ENCODE measurements around the gene CACTIN.
"Not testable (repeated sequence)": the region's sequence is repeated elsewhere in the genome, so short reads cannot be mapped to it uniquely, and the experiment has no call there.

CACTIN gene

DNA sequence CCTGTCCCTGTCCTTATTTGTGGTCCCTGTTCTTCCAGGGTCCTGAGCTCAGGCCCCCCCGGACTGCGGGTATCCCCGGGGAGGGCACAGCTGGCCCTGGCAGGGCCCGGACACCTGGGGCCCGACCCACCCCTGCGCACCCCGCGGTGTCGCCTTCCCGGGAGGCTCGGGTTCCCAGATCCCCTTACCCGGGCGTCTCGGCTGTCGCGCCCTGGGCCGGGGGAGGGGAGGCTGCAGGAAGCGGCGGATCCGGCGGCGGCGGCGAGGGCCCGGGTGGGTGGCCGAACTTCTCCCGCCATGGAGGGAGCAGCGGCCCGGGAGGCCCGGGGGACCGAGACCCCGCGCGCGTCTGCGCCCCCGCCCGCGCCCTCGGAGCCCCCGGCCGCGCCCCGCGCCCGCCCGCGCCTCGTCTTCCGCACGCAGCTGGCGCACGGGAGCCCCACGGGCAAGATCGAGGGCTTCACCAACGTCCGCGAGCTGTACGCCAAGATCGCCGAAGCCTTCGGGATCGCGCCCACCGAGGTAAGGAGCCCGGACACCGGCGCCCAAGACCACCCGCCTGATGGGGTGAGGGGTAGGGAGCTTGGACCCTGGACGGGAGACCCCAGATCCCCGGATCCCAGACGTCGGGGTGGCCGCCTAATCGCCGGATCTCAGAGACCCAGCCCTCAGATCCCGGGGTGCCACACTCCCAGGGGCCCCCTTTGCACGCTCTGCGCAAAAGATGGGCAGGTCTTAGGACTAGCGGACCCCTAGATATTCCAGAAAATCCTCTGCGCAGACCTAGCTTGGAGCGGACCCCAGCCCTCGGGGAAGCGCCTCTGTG is 41.1 kb downstream of the CACTIN start, which contains the start of gene GIPC3:
TSS of gene GIPC3 (plus strand) at position 178 of the 826 bp plus-strand sequence. CDS start at position 298, 120 bp downstream.
- no peak for DNase-seq

DNA sequence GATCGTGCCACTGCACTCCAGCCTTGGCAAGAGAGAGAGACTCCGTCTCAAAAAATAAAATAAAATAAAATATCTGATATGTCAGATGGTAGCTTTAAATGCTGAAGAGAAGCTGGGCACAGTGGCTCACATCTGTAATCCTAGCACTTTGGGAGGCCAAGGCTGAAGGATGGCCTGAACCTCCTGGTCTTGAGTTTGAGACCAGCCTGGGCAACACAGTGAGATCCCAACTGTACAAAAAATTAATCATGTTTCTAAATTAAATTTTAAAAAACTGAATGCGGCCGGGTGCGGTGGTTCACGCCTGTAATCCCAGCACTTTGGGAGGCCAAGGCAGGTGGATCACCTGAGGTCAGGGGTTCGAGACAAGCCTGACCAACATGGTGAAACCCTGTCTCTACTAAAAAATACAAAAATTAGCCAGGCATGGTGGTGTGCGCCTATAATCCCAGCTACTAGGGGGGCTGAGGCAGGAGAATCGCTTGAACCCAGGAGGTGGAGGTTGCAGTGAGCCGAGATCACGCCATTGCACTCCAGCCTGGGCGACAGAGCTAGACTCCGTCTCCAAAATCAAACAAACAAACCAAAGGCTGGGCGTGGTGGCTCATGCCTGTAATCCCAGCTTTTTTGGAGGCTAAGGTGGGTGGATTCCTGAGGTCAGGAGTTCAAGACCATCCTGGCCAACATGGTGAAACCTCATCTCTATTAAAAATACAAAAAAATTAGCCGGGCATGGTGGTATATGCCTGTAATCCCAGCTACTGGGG is 42.4 kb downstream of the CACTIN start:
- DNase-seq, result not testable (repeated sequence)

- DNase-seq, result not testable (repeated sequence)
Observed at GRCh38 chr19:3581792-3582191, 44.8 kb downstream of the CACTIN start.

DNA sequence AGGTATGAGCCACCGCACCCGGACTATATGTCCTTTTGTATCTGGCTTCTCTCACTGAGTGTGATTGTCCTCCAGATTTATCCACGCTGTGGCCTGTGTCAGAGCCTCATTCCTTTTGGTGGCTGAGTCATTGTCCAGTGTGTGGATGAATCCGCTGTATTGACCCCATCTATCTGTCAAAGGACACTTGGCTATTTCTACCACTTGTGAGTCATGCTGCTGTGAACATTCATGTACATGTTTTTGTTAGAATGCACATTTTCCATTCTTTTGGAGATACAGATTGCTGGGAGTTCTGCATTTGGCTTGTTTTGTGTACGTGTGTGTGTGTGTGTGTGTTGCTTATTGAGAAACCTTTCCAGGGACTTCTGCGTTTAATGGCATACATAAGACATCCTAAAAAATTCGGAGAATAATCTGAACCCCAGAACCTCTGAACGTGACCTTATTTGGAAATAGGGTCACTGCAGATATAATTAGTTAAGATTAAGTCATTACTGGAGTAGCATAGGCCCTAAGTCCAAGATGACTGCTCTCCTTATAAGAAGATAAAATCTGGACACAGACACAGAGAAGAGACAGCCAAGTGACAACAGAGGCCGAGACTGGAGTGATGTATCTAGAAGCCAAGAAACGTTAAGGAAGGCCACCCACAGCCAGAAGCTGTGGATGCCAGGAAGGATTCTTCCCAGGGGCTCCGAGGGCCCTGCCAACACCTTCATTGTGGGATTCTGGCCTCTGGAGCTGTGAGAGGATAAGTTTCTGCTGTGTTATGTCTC is 46.2 kb downstream of the CACTIN start:
- DNase-seq, result peak; percentile 82

DNA sequence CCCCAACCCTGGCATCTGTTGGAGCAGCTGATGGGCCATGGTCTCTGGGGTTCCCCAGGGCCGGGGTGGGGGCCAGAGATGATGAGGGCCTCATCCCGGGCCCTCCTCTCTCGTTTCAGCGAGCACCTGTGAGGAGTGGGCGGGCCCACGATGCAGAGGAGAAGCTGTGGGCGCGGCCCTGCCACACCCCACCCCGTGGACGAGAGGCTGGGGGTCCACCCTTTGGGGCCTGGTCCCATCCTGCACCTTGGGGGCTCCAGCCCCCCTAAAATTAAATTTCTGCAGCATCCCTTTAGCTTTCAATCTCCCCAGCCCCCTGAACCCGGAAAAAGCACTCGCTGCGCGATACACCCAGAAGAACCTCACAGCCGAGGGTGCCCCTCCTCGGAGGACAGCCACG is 48.2 kb downstream of the CACTIN start:
- DNase-seq, result no peak

- DNase-seq, result no peak
Observed at GRCh38 chr19:3577723-3578344, 48.8 kb downstream of the CACTIN start.

- DNase-seq, result peak; percentile 72
Observed at GRCh38 chr19:3576696-3577443, 49.7 kb downstream of the CACTIN start.

GRCh38 chr19:3575949-3576673 is 50.5 kb downstream of the CACTIN start:
- no peak for DNase-seq

DNA sequence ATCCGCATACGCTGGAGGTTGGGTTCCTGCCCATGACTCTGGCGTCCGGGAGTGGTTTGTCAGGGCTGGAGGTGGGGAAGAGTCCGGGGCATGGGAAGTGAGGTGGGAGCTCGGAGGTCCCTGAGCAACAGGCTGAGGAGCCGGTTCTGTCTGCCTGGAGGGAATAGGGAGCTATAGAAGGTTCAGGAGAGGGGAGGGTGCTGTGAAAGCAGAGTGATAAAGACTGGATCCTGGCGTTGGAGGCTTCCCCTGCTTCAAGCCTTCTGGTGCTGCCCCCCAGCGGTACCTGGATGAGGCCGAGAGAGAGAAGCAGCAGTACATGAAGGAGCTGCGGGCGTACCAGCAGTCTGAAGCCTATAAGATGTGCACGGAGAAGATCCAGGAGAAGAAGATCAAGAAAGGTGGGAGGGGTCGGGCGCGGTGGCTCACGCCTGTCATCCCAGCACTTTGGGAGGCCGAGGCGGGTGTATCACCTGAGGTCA is 51.3 kb downstream of the CACTIN start:
- no peak for DNase-seq

DNA sequence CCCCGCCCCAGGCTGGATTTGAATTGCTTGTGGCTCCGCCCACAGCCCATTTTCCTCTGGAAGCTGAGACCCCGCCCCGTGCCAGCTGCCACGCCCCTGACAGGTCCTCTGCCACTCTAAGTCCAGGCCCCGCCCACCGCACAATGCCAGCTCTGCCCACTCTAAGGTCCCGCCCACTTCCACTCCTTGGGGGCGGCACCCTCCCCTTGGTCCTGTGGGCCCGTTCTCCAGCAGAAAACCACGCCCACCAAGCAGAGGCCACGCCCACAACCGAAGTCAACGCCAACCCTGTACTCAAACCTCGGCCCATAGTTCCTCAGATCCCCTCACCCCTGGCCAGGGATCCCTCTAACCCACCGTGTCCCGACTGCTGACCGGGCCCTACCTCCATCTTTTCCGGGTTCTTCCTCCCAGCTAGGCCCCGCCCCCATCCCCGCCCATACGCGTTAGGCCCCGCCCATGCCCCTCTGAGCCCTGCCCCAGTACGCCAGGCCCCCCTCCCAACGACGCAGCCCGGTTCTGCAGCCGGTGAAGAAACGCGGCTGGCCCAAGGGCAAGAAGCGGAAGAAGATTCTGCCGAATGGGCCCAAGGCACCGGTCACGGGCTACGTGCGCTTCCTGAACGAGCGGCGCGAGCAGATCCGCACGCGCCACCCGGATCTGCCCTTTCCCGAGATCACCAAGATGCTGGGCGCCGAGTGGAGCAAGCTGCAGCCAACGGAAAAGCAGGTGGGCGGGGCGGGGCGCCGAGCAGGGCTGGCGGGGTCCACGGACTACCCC is 52.5 kb downstream of the CACTIN start:
- peak; percentile 92 for DNase-seq

DNA sequence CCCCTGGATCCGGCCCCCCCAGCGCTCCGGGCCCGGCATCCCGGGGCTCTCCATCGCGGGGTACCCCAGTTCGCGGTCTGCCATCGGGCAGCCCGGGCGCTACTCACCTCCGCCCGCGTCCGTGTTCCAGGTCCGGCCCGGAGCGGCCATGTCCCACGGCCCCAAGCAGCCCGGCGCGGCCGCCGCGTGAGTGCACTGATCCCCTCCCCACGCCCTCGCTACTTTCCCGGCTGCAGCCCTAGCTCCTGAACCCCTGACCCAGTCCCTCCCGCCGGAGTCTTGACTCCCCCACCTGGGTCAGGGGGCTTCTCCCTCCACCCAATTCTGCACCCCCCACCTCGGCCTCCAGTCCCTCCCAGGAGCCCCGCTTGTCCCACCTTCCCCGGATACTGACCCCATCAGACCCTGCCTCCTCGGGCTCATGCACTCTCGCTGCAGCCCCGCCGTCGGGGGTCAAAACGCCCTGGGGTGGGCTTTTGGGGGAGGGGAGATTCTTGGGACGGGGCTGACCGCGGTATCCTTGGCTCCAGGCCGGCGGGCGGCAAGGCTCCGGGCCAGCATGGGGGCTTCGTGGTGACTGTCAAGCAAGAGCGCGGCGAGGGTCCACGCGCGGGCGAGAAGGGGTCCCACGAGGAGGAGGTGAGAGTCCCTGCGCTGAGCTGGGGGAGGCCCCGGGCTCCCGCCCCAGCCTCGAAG is 53.3 kb downstream of the CACTIN start:
- no peak for DNase-seq

GRCh38 chr19:3572855-3573161 is 53.8 kb downstream of the CACTIN start, which contains the start of gene HMG20B:
HMG20B (plus strand) TSS chr19:3572944; CDS start chr19:3573310, 366 bp downstream.
- DNase-seq, result no peak

DNA sequence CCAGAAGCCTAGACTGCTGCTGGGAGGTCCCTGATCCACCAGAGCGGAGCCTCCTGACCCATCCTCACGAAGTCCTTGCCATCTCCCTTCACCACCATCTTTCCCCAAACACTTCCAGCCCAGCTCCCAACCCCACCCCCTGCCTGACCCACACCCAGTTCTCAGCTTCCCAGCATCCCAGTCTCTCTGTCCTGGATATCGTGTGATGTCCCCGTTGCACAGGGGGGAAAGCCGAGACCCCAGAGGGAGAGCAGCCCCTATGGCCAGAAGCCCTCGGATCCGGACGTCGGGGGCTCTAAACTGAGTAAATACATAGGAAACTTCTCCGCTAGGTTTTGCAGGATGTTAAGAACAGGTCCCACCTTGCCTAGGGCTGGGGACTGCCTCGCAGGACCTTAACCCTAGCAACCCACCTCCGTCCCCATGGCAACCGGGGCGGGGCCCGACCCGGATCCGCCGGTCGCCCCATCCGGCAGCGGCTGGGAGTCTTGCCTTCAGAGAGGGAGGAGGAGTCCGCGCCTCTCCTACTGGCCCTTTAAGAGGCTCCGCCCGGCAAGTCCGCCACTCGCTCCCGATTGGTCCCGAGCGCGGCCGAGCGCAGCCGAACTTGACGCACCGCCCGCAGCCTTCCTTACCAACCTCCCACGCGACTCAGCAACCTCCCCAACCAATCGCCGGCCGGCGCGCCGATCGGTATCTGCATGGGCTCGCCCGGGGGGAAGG is 54.3 kb downstream of the CACTIN start:
- peak; percentile 100 for DNase-seq

DNA sequence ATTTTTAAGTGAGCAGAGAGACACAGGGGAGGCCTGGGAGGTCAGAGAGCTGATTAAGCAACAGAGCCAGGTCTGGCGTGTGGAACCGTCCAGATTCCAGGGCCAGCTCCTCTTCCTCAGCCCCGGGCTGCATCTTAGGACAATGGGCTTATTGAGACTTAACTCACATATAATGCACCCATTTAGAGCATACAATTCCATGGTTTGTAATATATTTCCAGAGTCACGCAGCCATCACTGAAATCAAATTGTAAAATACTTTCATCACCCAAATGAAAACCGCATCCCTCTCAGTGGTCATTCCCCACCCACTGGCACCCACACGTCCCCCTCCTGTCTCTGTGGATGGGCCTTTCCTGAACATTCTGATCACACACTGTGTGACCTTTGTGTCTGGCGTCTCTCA is 56.0 kb downstream of the CACTIN start:
- DNase-seq, result no peak

DNA sequence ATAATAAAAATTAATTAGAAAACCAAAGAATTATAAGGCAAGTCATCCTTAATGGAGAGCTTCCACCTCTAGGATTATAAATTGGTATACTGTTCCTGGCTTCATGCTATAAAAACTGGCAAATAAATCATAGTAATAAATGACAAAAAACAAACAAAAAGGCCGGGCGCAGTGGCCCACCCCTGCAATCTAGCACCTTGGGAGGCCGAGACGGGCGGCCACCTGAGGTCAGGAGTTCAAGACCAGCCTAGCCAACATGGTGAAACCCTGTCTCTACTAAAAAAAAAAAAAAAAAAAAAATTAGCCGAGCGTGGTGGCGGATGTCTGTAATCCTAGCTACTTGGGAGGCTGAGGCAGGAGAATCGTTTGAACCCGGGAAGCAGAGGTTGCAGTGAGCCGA is 56.5 kb downstream of the CACTIN start:
- DNase-seq, result not testable (repeated sequence)

GRCh38 chr19:3565139-3565538 is 61.5 kb downstream of the CACTIN start:
- DNase-seq, result no peak

DNA sequence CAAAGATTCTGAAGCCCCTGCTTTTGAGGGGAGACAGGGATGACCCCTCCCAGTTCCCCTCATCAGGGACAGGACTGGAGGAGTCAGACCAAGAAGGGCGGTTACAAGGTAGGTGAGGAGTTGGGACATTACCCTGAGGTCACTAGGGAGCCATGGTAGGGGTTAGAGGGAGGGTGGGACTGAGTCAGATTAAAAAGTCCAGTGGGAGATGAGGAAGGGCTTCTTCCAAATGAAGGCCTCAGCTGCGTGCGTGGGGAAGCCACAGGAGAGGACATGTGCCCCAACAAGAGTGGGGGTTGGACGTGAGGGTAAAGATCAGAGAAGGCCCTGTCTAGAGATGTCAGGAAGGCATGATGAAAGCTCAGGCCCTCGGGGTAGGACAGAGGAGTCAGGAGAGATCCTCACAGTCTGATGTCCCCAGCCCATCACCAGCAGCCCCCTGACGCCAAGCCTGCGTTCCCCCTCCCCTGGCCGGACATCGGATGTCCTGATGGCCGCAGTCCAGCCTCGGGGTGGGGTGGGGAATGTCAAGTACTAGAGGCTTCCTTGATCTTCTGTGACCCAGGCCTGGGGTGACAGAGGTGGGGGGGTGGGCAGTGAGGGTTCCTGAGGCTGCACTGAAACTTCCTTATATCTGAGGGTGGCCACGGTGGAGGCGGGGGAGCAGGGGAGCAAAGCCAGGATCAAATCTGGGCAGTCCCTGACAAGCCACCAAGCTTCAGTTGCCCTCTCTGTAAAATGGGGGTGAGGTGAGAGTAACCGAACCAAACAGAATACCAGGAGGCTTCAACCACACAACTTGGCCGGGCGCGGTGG is 62.7 kb downstream of the CACTIN start:
- no peak for DNase-seq

Measured in fibroblast of skin of right quadriceps (primary cell).